Measurements from ENCODE around the gene TMEM200A.

The TMEM200A gene

DNA sequence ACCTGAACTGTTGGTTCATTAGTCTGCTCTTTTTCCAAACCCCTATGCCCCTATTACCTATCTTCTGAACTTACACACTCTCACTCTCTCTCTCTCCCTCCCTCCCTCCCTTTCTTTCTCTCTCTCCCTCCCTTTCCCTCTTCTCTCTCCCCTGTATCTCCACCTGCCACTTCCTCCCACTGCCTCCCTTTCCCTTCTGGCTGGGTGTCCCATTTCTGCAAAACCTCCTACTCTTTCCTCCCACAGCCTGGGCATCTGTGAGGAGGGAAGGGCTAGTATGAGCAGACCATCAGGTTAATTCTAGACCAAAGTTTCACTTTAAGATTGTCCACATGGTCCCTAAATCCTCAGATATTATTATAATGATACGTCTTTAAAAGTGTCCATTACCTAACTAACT lies 95.1 kb downstream of the TMEM200A start:
- Histone ChIP-seq H3K9me3 (ENCODE audit: insufficient read depth, low read depth, low read length) (no peaks in the 10 kb centered on the region), H3K27me3 (ENCODE audit: insufficient read depth, low read length) (no peaks in the 10 kb centered on the region), H3K27ac (ENCODE audit: low read length) (no peak overlapping the region), H3K4me3 (ENCODE audit: low read length) (no peak overlapping the region), H3K4me1 (ENCODE audit: insufficient read depth, low read length) (no peaks in the 10 kb centered on the region), H3K36me3 (ENCODE audit: insufficient read depth, low read depth, low read length) (no peaks in the 10 kb centered on the region), H3K9ac (ENCODE audit: low read depth, low read length) (no peak overlapping the region)

DNA sequence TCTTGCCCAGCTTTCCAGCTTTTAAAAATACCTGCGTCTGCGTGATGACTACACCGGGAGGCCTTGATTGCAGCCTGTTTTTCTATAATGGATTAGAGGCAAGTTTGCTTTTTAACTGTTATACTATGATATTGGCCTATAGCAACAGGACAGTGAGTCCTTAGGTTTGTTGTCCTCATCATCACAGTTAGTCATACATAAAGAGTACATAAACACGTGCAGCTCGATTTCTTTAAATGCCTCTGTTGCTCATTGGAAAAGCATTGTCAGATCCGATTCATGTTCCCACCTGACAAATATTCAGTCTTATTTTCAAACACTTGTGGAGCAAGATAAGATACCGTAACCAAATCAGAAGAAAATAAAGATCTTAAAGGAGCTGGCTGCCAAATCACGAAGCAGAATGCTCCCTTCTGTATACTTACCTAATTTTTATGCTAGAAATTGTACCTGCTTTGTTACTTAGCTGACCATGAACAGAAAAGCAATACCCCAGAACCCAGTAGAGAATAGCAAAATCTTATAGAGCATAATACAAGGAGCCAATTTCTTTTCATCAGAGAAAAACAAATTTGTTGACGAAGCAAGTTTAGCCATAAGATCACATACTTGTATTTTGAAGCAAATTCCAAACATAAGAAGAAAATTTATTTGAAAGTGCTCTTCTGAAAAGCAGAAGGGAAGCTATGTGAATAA lies 100.4 kb downstream of the TMEM200A start:
- no peak overlapping the region for H3K9ac ChIP-seq (ENCODE audit: low read depth, low read length)
- H3K4me3 ChIP-seq (ENCODE audit: low read length): no peak overlapping the region
- no peaks in the 10 kb centered on the region for H3K27me3 ChIP-seq (ENCODE audit: insufficient read depth, low read length)

DNA sequence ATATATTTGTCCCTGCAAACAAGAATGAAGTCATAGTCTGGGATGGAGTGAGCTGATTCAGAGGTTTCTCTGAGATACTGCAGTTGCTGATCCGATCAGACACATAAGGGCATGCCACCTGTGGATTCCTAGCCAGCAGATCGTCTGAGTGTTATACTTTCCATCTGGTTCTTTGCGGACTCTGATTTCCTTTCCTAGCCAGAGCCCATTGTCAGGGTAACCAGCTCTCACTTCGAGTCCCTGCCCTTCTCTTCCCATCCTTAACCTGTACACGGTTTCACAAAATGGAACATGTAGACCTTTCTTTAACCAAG lies 100.9 kb downstream of the TMEM200A start:
- H3K4me3 ChIP-seq (ENCODE audit: low read length): no peak overlapping the region
- H3K27ac ChIP-seq (ENCODE audit: low read length): no peak overlapping the region
- peaks cover 11% of the 10 kb centered on the region; the same call in 1 of the 2 replicates for H3K4me1 ChIP-seq (ENCODE audit: insufficient read depth, low read length)
- no peak overlapping the region for H3K9ac ChIP-seq (ENCODE audit: low read depth, low read length)
- H3K27me3 ChIP-seq (ENCODE audit: insufficient read depth, low read length): no peaks in the 10 kb centered on the region
- H3K36me3 ChIP-seq (ENCODE audit: insufficient read depth, low read depth, low read length): no peaks in the 10 kb centered on the region
- no peaks in the 10 kb centered on the region for H3K9me3 ChIP-seq (ENCODE audit: insufficient read depth, low read depth, low read length)

More for the DNA sequence above, 100.4 kb downstream of the TMEM200A start:
- peaks cover 11% of the 10 kb centered on the region; the same call in 1 of the 2 replicates for H3K4me1 ChIP-seq (ENCODE audit: insufficient read depth, low read length)
- H3K27ac ChIP-seq (ENCODE audit: low read length): no peak overlapping the region
- H3K36me3 ChIP-seq (ENCODE audit: insufficient read depth, low read depth, low read length): no peaks in the 10 kb centered on the region
- no peaks in the 10 kb centered on the region for H3K9me3 ChIP-seq (ENCODE audit: insufficient read depth, low read depth, low read length)

DNA sequence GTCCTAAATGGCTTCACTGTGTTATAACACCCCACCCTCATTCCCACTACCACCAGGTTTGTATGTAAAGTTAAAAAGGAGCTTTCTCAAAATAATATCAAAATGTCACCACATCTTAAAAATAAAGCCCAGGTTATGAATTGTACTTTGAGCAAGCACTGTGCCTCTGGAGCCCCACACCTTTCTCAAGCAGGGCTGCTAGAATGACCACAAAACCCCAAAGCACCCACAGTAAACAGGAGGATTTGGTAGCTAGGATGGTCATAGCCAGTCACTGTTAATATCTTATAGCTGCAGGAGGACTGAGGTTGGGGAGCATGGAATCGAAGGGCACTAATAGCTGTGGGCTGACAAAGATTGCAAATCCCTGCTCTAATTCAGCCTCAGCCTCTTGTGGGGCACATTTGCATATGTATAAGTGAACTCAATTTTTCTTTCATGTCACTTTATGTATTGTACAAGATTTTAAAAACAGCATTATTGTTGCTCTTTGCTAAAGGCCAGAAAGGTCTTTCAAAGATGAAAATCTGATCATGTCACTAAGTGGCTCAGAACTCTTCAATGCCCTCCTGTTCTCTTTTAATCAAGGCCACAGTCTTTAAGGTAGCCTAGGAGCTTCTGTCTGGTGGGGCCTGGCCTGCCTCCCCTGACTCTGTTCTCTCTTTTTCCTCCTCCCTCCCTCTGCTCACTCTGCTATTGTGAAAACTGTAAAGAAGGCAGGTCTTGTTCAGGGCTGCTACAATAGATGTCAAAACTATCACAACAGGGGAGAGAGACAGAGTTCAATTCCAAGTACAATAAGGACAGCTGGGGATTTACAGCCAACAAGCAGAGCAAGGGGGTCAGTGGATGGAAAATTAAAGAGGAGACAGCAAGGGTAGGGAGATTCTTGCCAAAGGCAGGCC lies 101.6 kb downstream of the TMEM200A start:
- Histone ChIP-seq H3K27ac (ENCODE audit: low read length) (no peak overlapping the region), H3K4me3 (ENCODE audit: low read length) (no peak overlapping the region), H3K36me3 (ENCODE audit: insufficient read depth, low read depth, low read length) (no peaks in the 10 kb centered on the region), H3K27me3 (ENCODE audit: insufficient read depth, low read length) (no peaks in the 10 kb centered on the region), H3K4me1 (ENCODE audit: insufficient read depth, low read length) (peaks cover 11% of the 10 kb centered on the region; the same call in 1 of the 2 replicates), H3K9ac (ENCODE audit: low read depth, low read length) (no peak overlapping the region), H3K9me3 (ENCODE audit: insufficient read depth, low read depth, low read length) (no peaks in the 10 kb centered on the region)

DNA sequence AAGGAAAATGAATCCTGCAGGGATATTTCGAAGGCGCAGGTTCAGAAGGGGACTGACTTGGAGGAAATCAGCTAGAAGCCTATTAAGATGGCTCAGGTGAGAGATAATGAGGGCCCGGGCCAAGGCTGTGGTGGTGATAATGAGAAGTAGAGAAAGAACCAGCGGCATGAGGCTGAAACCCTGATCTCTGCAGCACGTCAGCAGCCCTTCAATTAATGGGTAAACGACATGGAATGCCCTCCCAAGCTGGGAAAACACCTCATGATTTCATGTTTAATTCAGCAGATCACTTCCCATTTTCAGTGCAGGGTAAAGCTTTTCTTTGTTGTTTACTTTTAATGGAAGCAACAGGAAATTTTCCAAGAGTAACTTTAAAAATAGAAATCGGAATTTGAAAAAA lies 104.9 kb downstream of the TMEM200A start:
- H3K4me3 ChIP-seq (ENCODE audit: low read length): no peak overlapping the region
- no peaks in the 10 kb centered on the region for H3K36me3 ChIP-seq (ENCODE audit: insufficient read depth, low read depth, low read length)
- H3K27ac ChIP-seq (ENCODE audit: low read length): no peak overlapping the region
- H3K9ac ChIP-seq (ENCODE audit: low read depth, low read length): no peak overlapping the region
- no peaks in the 10 kb centered on the region for H3K27me3 ChIP-seq (ENCODE audit: insufficient read depth, low read length)
- H3K4me1 ChIP-seq (ENCODE audit: insufficient read depth, low read length): peaks cover 11% of the 10 kb centered on the region; the same call in 1 of the 2 replicates
- peaks cover 9% of the 10 kb centered on the region; the same call in 1 of the 2 replicates for H3K9me3 ChIP-seq (ENCODE audit: insufficient read depth, low read depth, low read length)

DNA sequence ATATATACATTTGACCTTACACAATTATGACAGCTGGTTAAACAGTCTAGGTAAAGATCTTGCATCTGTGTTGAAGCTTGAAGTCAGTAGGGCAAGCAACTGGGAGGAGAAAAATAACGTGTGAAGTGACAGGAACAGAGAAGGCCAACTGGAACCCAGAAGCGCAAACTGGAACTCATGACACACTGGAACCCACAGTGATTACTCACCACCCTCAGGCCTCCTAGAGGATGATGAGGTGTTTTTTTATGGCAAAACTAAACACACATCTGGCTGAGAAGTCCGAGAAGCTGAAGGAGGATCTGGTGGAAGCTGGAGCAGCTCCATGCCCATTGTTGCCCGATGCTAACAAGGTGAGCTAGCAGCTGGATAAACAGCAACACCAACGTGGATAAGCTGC lies 108.1 kb downstream of the TMEM200A start:
- Histone ChIP-seq H3K27ac (ENCODE audit: low read length) (no peak overlapping the region), H3K27me3 (ENCODE audit: insufficient read depth, low read length) (no peaks in the 10 kb centered on the region), H3K9ac (ENCODE audit: low read depth, low read length) (no peak overlapping the region), H3K4me1 (ENCODE audit: insufficient read depth, low read length) (no peaks in the 10 kb centered on the region), H3K4me3 (ENCODE audit: low read length) (no peak overlapping the region), H3K9me3 (ENCODE audit: insufficient read depth, low read depth, low read length) (peaks cover 9% of the 10 kb centered on the region; the same call in 1 of the 2 replicates), H3K36me3 (ENCODE audit: insufficient read depth, low read depth, low read length) (no peaks in the 10 kb centered on the region)

DNA sequence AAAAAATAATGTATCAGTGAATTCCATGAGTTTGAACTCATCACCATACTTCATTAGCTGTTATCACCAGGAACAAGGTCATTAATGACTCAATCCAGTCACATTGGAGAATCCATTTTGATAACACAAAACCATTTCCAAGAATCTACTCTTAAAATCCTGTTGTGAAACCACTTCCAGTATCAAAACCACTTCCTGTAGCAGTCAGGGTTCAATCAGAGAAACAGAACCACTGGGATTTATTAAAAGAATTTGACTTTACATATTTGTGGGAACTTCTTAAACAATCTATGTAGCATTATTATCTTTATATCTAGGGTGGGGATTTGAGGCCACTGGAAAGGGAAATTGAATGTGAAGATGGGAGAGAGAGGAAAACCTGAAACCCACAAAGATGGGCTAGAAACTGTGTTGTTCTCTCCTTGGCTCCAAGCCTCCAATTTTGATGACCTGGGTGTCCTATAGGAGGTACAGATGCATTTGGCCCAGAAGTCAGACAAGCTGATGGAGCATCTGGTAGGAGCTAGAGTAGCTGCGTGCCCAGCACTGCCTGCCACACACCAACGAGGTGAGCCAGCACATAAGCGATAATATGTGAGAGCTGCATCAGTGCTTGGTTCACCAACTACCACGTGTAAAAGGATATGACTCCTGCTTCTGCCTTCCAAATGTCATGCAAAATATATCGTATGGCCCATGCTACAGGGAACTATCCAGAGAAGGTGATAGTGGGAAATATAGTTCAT lies 117.0 kb downstream of the TMEM200A start:
- no peaks in the 10 kb centered on the region for H3K9me3 ChIP-seq (ENCODE audit: insufficient read depth, low read depth, low read length)
- no peaks in the 10 kb centered on the region for H3K27me3 ChIP-seq (ENCODE audit: insufficient read depth, low read length)
- no peaks in the 10 kb centered on the region for H3K36me3 ChIP-seq (ENCODE audit: insufficient read depth, low read depth, low read length)
- H3K4me3 ChIP-seq (ENCODE audit: low read length): no peak overlapping the region
- no peak overlapping the region for H3K27ac ChIP-seq (ENCODE audit: low read length)
- H3K9ac ChIP-seq (ENCODE audit: low read depth, low read length): no peak overlapping the region
- no peaks in the 10 kb centered on the region for H3K4me1 ChIP-seq (ENCODE audit: insufficient read depth, low read length)

DNA sequence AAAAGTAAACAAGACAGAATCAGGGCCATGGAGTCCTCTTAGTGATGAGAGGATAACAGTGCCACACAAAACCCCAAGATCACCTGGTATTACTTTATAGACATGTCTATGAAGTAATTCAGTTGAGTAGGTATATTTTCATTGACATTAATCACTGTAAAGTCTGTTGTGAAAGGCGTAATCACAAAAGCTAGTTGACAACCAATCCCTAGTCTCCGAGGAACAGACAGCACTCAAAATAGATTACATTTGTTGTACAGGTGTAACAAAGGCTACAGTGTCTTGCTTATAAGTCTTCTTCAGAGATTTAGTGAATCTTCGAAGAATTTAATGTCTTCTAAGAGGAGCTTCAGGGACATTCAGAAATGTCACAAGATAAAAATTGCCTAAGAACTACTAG lies 120.1 kb downstream of the TMEM200A start:
- Histone ChIP-seq H3K4me1 (ENCODE audit: insufficient read depth, low read length) (no peaks in the 10 kb centered on the region), H3K27ac (ENCODE audit: low read length) (no peak overlapping the region), H3K9ac (ENCODE audit: low read depth, low read length) (no peak overlapping the region), H3K27me3 (ENCODE audit: insufficient read depth, low read length) (no peaks in the 10 kb centered on the region), H3K36me3 (ENCODE audit: insufficient read depth, low read depth, low read length) (no peaks in the 10 kb centered on the region), H3K9me3 (ENCODE audit: insufficient read depth, low read depth, low read length) (no peaks in the 10 kb centered on the region), H3K4me3 (ENCODE audit: low read length) (no peak overlapping the region)

DNA sequence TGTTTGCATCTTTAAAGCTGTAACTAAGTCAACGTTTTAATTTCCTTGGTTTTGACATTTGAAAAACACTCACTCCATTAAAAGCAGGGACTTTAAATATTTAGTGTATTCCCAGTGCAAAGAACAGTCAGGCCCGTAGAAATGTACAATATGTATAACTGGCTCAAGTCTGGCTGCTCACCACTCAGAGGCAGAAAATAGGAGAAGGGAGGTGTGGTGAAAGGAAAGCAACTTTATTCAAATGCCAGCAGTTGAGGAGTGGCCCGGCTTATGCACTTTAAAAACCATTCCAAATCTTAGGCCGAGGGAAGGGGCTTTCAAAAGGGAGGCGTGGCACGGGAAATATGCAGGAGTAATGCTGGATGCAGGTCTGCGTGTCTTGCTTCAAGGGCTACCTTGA lies 120.6 kb downstream of the TMEM200A start:
- no peaks in the 10 kb centered on the region for H3K4me1 ChIP-seq (ENCODE audit: insufficient read depth, low read length)
- no peaks in the 10 kb centered on the region for H3K9me3 ChIP-seq (ENCODE audit: insufficient read depth, low read depth, low read length)
- no peaks in the 10 kb centered on the region for H3K36me3 ChIP-seq (ENCODE audit: insufficient read depth, low read depth, low read length)
- H3K4me3 ChIP-seq (ENCODE audit: low read length): no peak overlapping the region
- H3K27ac ChIP-seq (ENCODE audit: low read length): no peak overlapping the region
- no peaks in the 10 kb centered on the region for H3K27me3 ChIP-seq (ENCODE audit: insufficient read depth, low read length)
- H3K9ac ChIP-seq (ENCODE audit: low read depth, low read length): no peak overlapping the region

DNA sequence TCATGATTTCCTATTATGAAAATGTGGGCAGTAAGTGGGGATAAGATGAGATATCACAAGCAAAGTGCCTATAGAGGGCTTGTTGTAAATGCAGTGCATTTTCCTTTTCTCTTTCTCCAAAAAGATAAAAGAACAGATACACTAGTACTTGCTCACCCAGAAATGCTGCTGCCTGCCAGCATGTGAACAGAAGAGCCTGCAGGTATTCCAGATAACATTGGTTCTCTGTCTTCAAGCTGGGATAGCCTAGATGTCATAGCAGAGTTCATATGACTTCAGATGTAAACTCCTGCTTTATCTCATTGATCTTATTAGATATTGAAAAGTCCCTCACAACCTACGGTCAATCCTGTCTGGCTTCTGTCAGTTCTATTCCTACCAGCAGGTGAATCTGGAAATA lies 123.7 kb downstream of the TMEM200A start:
- Histone ChIP-seq H3K36me3 (ENCODE audit: insufficient read depth, low read depth, low read length) (no peaks in the 10 kb centered on the region), H3K4me1 (ENCODE audit: insufficient read depth, low read length) (no peaks in the 10 kb centered on the region), H3K9ac (ENCODE audit: low read depth, low read length) (no peak overlapping the region), H3K4me3 (ENCODE audit: low read length) (no peak overlapping the region), H3K27ac (ENCODE audit: low read length) (no peak overlapping the region), H3K9me3 (ENCODE audit: insufficient read depth, low read depth, low read length) (no peaks in the 10 kb centered on the region), H3K27me3 (ENCODE audit: insufficient read depth, low read length) (no peaks in the 10 kb centered on the region)
